Activated CD8-positive, alpha-beta memory T cell treated with anti-CD3 and anti-CD28 coated beads for 4 hours (primary cell): ENCODE measurements around the gene RNGTT.
"Not testable (repeated sequence)": the region's sequence is repeated elsewhere in the genome, so short reads cannot be mapped to it uniquely, and the experiment has no call there.

Source experiments
- DNase-seq, 2 donors: peaks; one replicate each; pipeline ENCODE4 v3.0.0-alpha.2; 2020; ENCODE audit warnings: low read depth in 2 of 2

RNGTT gene

DNA sequence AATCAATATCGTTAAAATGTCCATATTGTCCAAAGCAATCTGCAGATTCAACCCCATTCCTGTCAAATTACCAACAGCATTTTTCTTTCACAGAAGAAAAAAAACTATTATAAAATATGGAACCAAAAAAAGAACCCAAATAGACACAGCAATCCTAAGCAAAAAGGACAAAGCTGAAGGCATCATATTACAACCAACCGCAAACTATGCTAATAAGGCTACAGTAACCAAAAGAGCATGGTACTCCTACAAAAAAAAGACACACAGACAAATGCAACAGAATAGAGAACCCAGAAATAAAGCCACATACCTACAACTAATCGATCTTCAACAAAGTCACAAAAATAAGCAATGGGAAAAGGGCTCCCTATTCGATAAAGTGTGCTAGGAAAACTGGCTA, 49.2 kb downstream of the RNGTT start:
- DNase-seq, result no peak

DNA sequence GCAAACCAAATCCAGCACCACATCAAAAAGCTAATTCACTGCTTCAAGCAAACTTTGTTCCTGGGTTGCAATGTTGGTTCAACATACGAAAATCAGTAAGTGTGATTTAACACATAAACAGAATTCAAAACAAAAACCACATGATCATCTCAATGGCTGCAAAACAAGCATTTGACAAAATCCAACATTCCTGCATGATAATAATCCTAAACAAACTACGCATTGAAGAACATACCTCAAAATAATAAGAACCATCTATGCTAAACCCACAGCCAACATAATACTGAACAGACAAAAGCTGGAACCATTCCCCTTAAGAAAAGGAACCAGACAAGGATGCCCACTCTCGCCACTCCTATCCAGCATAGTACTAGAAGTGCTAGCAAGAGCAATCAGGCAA, 49.9 kb downstream of the RNGTT start:
- DNase-seq, result no peak

DNA sequence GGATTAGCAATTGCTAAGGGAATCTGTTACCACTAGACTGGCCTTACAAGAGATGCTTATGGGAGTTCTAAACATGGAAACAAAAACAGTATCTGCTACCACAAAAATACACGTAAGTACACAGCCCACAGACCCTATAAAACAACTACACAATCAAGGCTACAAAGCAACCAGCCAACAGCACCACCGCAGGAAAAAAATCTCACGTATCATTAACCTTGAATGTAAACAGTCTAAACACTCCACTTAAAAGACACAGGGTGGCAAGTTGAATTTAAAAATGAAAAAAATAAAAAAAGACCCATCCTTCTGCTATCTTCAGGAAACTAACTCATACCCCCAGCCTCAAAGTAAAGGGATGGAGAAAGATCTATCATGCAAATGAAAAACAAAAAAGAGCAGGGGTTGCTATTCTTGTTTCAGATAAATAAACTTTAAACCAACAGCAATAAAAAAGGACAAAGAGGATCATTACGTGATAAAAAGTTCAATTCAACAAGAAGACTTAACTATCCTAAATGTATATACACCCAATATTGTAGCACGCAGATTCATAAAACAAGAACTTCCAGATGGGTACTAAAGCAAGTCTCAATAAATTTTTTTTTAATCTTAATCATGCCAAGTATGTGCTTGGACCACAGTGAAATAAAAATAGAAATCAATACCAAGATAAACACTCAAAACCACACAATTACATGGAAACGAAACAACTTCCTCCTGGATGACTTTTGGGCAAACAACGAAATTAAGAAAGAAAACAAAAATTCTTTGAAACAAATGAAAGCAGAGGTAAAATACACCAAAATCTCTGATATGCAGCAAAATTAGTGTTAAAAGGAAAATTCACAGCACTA, 52.3 kb downstream of the RNGTT start:
- DNase-seq, result no peak

DNA sequence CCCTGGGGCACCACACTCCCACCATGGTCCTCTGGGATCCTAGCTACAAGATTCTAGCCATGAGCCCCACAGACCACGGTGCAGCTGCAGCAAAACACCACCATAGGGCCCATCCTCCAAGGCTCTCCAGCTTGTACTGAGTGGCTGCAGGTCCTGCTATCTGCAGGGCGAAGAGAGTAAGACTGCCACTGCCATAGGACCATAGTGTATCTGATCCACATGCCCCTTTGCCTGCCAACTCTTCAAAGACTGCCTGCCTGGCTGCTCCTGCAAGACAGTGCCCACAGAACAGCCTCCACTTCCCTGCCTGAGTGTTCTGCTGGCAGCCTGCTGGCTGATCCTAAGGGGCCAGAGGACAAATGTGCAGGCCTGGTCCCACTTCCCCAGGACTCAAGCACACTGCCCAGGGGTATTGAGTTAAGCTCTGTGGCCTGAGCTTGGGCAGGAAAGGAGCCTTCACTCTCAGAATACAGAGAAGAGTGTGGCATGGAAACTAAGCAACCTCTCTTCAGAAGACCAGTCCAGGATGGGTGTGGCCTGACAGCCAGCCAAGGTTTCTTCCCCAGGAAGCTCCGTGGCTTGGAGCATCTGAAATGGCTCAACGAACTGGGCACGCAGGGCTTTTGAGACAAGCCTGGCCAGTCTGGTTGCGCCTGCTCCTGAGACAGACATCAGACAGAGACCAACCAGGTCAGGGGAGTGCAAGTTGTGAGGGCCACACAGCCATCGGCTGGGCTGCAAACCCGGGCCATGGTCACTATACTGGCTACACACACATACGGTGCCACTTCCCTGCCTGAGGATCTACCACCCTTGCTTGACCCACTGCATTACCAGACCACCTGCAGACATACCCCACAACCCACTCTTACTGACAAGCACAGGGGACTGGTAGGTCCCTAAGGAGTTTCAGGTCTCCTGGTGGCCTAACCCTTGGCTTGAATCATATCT, 54.5 kb downstream of the RNGTT start:
- no peak for DNase-seq

DNA sequence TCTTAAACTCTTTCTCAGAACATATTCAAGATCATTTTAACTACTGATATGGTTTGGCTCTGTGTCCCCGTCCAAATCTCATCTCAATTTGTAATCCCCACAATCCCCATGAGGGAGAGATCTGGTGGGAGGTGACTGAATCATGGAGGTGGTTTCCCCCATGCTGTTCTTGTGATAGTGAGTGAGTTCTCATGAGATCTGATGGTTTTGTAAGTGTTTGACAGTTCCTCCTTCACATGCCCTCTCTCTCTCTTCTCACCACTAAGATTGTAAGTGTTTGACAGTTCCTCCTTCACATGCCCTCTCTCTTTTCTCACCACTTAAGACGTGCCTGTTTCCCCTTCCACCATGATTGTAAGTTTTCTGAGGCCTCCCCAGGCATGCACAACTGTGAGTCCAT, 56.3 kb downstream of the RNGTT start:
- not testable (repeated sequence) for DNase-seq

DNA sequence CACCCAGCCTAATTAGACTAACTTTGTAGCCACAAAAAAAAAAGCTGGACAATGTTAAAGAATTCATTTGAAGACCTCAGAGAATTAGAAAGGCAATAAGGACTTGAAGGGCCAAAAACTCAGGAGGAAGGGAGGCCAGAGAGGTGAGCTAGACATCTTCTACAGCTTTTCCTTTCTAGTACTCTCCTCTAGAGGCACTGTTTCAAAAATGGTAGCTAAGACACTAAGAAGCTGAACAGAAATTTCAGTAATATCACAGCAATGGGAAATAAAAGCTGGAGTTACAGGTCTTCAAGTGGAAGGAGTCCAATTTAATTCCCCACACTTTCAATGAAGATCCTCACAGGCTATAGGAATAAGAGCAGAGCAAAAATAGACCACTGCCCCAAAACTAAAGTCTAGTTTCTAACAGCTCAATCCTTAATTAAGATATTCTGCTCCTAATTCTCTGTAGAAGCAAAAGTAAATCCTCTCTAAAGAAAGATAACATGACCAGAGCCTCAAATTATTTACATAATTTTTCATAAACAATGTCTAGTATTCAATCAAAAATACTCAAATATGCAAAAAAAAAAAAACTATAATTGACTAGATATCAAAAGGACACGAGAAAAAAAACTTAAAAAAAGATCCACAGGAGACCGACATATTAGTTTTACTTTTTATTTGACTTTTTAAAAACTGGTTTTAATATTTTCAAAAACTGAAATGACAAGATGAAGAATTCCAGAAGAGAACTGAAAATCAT, 63.7 kb downstream of the RNGTT start:
- no peak for DNase-seq

DNA sequence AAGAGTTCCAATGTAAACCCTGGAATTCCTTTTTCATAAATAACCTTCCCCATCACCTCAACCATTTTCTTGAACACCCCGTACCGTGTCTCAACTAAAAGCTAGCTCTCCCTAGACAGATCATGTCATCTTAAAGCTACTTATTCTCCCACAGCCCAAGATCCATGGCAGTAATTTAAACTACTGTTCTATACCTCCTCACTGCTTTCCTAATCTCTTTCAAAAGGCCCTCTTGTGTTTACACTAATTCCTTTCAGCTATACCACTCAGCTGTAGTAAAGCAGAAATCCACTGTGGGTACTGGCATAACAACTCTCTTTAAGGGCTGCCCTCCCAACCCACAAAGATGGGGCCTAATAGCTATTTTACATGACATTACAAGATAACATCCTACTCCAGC, 67.5 kb downstream of the RNGTT start:
- DNase-seq, result no peak

DNA sequence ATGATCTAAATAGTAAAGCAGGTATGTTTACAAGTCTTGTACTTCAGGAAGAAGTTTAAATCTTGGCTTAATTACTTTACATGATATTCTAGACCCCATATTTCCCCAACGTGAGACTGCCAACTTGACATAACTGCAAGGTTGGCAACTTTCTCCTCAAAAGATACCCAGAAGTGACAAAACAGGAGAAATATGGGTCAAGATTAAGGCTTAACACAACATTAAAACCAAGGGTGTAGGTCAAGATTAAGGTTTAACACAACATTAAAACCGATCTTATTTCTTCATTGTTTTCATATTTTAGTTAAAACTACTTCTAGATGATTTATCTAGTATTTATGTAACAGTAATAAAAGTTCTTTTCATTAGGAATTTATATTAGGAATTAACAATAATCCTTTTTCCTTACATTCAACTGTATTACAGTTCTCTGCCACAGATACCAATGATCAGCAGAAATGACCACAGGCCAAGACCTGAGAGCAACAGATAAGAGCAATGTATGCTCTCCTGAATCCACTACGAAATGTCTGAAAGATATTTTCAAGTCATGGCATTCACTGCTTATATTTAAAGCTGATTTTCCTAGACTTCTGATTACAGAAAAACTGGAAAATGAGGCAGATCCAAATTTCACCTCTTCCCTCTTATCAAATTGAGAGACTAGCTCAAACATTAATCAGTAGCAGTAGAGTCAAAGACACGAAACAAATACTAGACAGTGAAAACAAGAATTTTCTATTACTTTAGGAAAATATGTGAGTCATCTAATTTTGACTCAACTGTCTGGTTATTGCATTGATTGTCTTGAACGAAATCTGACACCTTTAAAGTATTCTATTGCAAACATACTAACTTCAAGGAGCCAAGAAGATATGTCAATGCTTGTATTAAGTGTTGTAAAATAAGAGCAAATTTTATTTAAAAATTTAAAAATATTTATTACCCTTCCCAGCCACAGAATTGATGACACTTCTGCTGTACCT, 72.3 kb downstream of the RNGTT start:
- no peak for DNase-seq

DNA sequence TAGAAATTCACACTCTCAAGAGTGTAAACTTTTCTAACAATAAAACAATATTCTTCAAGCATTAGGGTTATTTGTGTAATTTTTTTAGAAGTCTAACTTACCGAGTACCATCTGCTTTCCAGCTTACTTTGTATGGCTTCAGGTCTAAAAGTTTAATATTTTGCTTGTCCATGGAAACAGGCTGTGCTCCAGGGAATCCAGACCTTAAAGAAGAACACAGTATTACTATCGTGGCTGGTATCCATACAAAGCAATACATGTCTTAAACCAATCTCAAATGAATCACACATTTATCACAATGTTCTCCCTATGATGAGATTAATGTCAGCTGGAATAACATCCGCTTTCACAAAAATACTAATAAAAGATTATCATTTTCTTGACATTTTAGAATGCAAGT, 73.0 kb downstream of the RNGTT start:
- DNase-seq, result no peak

DNA sequence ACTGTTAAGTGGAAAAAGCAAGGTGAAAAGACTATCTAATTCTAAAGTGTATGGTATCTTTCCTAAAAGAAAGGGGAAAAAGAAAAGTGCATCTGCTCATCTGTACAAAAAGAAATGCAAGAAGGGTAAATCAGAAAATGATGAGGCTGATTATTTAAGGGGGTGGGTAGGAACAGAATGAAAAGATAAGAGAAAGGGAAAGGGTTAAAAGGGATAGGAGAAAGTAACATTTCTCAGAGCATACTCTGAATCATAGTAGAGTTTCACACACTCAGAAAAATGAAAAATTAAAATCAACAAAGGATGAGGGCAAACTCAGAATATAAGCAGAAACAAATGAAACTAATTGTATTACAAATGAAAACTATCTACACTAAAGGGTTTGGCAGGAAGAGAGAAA, 79.1 kb downstream of the RNGTT start:
- DNase-seq, result no peak

DNA sequence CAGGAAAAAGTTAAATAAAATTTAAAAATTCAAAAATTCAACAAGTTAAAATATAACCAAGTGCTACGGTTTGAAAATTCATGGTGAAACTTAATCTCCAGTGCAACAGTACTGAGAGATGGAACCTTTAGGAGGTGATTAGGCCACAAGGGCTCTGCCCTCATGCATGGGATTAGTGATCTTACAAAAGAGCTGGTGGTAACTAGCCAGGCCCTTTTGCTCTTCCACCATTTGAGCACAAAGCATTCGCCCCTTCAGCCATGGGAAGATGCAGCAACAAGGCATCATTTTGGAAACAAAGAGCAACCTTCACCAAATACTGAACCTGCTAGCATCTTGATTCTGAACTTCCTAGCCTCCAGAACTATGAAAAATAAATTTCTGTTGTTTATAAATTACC, 80.9 kb downstream of the RNGTT start:
- no peak for DNase-seq

DNA sequence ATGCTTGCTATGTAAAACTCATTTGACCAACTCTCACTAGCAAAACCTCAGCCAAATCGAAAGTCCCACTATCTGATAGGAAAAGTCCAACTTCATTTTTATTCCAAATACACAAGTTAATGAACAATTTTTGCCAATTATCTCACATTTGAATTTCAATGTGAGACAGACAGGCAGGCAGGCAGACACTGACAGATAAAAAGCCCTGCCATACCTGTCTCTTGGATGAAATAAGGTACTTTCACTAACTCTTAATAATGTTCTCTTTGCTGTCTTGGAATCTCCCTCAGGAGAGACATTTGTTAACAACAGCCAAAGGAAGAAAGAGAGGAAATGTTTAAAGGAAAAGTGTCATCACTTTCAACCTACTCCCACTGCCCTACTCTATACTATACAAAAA, 82.0 kb downstream of the RNGTT start:
- DNase-seq, result no peak

DNA sequence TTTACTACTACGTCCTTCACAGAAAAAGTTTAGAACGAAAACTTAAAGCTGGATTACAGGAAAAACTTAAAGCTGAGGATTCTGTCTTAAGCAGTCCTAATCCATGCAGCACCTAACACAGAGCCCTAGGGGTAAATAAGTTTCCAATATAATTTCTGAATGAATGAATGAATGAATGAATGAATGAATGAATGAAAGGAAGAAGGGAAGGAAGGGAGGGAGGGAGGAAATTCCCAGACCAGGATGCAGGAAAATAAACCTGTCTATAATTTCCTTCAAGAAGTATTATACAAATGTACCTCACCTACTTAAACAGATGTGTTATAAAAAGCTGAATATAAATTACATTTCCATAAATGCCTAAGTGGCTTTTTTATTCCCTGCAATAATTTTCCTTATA, 83.4 kb downstream of the RNGTT start:
- DNase-seq, result no peak

DNA sequence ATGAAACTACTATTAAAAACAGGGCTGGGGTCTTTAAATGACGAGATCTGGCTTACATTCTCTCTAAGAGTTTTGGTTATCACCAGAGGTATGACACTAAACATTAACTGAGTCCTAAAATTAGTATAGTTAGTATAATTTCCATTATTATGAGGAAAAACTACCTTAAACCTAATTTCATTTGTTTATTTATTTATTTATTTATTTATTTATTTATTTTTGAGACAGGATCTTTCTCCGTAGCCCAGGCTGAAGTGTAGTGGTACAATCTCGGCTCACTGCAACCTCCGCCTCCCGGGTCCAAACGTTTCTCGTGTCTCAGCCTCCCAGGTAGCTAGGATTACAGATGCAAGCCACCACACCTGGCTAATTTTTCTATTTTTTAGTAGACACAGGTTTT, 85.5 kb downstream of the RNGTT start:
- no peak for DNase-seq

DNA sequence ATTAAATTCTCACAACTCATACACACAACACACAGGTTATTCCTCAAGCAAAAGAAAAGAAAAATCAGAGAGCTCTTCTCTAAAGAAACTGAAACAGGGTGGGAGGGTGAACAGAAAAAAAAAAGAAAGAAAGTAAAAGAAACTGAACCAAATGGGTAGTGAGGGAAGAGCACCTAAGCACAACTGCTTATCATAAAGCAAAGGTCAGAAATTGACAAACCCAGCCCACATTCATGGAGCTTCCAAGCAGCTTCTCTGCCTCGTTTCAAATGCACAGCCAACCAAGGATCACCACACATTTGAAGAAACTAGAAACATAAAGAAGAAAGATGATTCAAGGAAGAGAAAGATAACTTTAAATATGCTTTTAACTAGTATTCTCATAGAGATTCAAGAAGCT, 90.5 kb downstream of the RNGTT start:
- DNase-seq, result no peak

DNA sequence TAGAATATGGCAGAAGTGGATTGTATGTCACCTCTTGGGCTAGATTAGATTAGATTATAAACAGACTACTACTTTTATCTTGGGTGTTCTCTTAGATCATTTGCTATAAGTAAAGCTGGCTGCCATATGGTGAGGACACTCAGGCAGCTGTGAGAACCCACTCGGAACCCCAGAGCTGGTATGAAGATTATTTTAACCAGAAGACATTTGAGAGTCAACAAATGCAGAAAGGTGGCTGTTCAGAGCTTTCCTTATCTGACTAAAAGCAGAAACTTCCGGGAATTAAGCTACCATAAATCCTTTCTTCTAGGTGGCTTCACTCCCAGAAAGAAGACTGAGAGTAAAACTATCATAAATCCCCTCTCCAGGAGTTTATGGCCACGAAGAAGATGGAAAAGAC, 91.9 kb downstream of the RNGTT start:
- no peak for DNase-seq

DNA sequence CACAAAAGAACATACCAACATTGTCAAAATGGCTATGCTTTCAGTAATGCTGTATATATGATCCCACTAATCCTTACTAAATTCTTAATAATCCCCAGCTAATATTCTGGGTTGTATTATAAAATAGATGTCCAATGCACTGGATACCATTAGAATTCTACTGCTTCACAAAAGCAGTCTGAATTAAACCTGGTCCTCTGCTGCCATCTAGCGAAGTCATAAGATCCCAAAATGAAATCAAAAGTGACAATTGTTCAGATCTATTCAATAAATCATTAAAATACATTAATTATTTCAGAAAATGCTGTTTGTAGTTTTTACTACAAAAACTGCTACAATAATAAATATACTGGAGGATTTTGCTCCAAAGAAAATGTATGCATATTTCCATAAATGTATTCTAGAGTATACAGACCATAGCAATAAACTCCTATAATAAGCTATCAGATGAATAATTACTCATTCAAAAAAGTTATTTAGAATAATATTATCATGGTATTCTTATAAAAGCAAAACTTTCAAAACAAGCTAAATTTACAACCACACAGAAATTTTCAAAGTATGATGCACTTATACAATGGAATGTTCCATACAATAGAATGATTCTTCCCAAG, 92.6 kb downstream of the RNGTT start:
- DNase-seq, result peak; percentile 9 to 10

DNA sequence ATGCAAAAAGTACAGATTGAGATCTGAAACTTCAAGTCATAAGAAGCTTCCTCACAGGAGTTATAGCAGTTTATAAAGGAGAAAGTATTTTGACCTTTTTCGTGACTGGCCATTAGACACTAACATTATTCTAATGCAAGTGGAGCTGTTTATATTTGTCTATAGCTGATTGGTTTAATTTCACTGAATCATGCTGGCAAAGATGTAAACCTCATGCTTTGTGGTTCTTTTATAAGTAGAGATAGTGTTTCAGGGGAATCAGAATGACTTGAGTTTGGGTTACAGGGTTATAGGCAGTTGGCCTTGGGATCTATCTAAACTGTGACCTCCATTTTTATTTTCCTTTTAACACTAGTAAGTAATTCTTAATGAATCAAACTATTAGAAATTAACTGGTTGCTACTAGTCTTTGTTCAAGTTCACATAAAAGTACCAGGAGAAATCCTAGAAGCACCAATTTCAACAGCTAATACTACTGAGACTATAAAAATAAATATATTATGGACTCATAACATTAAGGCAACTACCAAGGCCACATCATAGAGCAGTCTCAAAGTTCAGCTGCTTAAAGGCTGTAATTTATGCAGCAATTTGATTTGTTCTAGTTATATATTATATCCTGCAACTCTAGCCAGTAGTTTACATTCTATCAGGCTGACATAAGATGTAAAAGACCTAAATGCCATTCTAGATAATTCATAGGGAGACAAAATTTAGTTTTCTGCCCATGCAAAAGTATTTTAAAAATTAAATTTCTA, 94.0 kb downstream of the RNGTT start:
- DNase-seq, result no peak

DNA sequence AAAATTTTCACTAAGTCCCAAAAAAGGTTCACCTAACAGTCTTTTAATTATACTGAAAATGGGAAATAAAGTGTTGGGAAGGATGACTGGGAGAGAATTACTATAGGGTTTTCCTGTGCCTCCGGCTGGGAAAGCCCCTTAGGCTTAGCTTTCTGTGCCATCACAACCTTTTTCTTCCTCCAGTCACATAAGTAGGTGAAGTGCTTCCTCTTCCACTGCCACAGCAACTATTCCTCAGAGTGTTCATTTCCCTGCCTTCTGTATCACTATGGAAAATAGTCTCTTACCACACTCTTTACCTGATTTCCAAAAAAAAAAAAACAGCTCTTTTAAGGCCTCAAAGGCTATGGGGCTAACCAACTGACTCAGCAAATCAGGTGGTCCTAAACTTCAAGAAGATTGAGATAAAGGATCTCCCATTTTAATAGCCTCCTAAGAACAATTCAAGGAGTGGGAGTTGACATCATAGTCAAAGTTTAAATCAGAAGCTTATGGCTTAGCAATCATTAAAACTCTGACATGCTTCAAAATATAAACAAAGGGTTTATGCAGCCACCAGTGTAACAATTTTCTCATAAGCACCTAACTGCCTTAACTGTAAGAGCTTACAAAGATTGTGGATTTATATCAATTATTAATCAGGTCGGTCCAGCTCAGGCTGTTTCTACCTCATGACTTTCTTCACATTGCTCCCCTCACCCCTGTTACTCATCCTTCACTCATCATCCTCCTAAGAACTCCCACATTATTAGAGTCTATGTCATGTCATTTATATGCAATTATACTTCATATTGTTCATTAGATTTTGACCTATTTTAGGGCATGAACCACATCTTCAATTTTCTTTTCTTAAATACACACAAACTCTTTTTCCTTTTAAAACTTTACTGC, 95.3 kb downstream of the RNGTT start:
- DNase-seq, result no peak
